CMK (cell line): ENCODE results near the gene GALNT17.

Experiments used
- DNase-seq: peaks from one replicate; pipeline ENCODE4 v3.0.0-alpha.2; 2010; ENCODE audit warnings: low read depth

The GALNT17 gene

GRCh38 chr7:71285571-71286145, 153.7 kb downstream of the GALNT17 start:
- no peak for DNase-seq

- DNase-seq = no peak
Observed at GRCh38 chr7:71286336-71286735, 154.4 kb downstream of the GALNT17 start.

GRCh38 chr7:71286924-71287323, 155.0 kb downstream of the GALNT17 start:
- DNase-seq = no peak

- DNase-seq = no peak
Observed at GRCh38 chr7:71290452-71290851, 158.5 kb downstream of the GALNT17 start.

- DNase-seq = no peak
Observed at GRCh38 chr7:71298378-71298777, 166.4 kb downstream of the GALNT17 start.

GRCh38 chr7:71300086-71300485, 168.1 kb downstream of the GALNT17 start:
- no peak for DNase-seq

GRCh38 chr7:71300603-71301002, 168.7 kb downstream of the GALNT17 start:
- DNase-seq = no peak

- no peak for DNase-seq
Observed at GRCh38 chr7:71301167-71301566, 169.2 kb downstream of the GALNT17 start.

- DNase-seq = no peak
Observed at GRCh38 chr7:71303566-71303965, 171.6 kb downstream of the GALNT17 start.

- DNase-seq = no peak
Observed at GRCh38 chr7:71308096-71308495, 176.2 kb downstream of the GALNT17 start.

- no peak for DNase-seq
Observed at GRCh38 chr7:71311576-71311975, 179.6 kb downstream of the GALNT17 start.

- no peak for DNase-seq
Observed at GRCh38 chr7:71312755-71313490, 181.0 kb downstream of the GALNT17 start.

- DNase-seq = no peak
Observed at GRCh38 chr7:71313553-71313952, 181.6 kb downstream of the GALNT17 start.

- DNase-seq = no peak
Observed at GRCh38 chr7:71320916-71321315, 189.0 kb downstream of the GALNT17 start.

GRCh38 chr7:71322201-71322600, 190.3 kb downstream of the GALNT17 start:
- no peak for DNase-seq

- no peak for DNase-seq
Observed at GRCh38 chr7:71323726-71324125, 191.8 kb downstream of the GALNT17 start.

GRCh38 chr7:71325151-71325550, 193.2 kb downstream of the GALNT17 start:
- DNase-seq = no peak

- DNase-seq = no peak
Observed at GRCh38 chr7:71326595-71326994, 194.7 kb downstream of the GALNT17 start.

- no peak for DNase-seq
Observed at GRCh38 chr7:71327946-71328345, 196.0 kb downstream of the GALNT17 start.

GRCh38 chr7:71329030-71329660, 197.2 kb downstream of the GALNT17 start:
- DNase-seq = no peak

- no peak for DNase-seq
Observed at GRCh38 chr7:71332207-71332606, 200.3 kb downstream of the GALNT17 start.

GRCh38 chr7:71334541-71334940, 202.6 kb downstream of the GALNT17 start:
- no peak for DNase-seq

- DNase-seq = no peak
Observed at GRCh38 chr7:71338866-71339265, 206.9 kb downstream of the GALNT17 start.
